HG03442 (cell line): ENCODE data around the gene RPUSD4.

Experiments
- ATAC-seq: cut with Tn5 transposase; IDR thresholded peaks from one replicate; pipeline ENCODE4 v1.9.1; 2021; ENCODE audit warnings: mild to moderate bottlenecking, moderate library complexity; ENCODE audit not compliant: unreplicated experiment

The RPUSD4 gene

GRCh38 chr11:126214441-126214840 is 3.0 kb upstream of the RPUSD4 start:
- ATAC-seq: no peak

- ATAC-seq: no peak
Observed at GRCh38 chr11:126212089-126212660, 725 bp upstream of the RPUSD4 start.

GRCh38 chr11:126210871-126211235 is 597 bp downstream of the RPUSD4 start:
- no peak for ATAC-seq

DNA sequence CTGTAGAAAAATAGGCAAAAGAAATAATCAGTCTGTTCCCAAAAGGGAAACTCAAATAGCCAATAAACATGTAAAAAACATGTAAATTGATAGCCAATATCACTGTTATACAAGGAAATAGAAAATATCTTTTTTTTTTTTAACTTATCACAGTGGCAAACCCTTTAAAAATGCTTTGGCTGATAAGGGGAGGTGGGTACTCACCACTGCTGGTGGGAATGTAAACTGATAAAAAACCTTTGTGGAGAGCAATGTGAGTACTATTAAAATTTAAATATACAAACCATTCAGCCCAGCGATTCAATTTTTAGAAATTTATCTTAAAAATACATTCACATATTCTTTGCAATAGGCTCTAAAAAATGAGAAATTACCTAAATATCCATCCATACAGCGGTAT is 3.6 kb downstream of the RPUSD4 start:
- ATAC-seq: no peak

GRCh38 chr11:126205359-126205758 is 6.1 kb downstream of the RPUSD4 start:
- ATAC-seq: no peak

GRCh38 chr11:126202646-126203359 is 8.6 kb downstream of the RPUSD4 start:
- ATAC-seq: no peak

DNA sequence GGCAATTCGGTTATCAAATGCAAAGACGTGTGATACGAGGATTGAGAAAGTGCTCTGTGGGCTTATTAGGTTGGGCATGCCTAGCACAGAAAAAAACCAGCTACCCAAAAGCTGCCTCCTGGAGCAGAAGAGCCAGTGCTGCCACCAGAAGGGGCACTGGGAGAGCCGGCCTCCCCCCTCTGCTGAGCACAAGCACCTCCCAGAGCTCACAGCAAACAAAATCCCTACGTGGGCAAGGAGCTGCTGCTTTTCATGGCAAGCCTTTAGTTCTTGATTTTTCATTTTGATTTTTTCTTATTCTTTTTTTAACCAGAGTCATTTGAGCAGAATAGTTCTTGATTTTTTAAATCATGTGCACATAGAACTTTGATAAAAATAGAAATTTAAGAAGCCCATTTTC is 12.8 kb downstream of the RPUSD4 start:
- ATAC-seq: no peak

DNA sequence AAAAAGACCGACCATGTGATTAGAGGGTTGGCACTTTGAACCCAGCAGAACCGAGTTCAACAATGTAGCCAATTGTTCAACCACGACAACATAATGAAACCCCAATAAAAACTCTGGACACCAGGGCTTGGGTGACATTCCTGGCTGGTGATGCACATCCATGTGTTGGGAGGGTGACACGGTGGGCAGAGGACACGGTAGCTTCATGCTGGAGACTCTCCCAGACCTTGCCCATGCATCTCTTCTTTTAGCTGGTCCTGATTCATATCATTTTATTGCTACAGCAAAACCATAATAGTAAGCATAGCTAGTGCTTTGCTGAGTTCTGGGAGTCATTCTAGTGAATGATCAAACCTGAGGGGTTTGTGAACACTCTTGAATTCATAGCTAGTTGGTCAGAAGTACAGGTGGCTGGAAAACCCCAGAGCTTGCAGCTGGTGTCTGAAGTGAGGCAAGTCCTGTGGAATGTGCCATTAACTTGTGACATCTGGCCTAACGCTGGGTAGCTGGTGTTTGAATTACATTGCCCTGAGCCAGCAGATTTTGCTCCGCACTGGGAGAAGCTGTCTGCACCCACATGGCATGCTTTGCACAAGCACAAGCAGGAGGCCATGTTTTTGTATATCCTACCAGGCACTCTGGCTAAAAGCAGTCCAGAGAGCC is 14.0 kb downstream of the RPUSD4 start:
- no peak for ATAC-seq

DNA sequence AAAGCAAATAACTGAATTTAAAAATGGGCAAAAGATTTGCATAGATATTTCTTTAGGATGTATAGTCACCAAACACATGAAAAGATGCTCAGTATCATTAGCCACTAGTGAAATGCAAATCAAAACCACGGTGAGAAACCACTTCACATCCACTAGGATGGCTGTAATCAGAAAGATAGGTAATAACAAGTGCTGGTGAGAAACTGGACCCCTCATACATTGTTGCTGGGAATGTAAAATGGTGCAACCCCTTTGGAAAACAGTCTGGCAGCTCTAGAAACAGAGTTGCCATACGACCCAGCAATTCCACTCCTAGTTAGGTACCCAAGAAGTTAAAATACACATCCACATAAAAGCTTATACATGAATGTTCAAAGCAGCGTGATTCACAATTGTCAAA is 16.3 kb downstream of the RPUSD4 start:
- ATAC-seq: no peak

DNA sequence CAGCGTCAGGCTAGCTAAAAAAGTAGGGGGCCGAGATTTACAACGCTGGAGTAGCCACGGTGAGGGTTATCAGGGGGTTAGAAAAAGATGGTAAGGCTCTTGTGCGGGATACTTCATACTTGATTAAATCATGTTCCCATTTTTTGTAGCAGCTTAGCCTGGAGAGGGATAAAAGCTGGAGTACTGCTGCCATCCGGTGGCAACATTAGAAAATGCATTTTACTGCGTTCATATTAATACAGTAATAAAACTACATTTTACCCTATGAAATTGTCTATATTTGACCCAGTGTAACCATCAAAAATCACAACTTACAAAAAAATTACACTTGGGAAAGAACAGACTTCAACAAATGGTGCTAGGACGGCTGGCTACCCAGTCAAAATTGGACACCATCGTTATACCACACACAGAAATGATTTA is 17.3 kb downstream of the RPUSD4 start:
- no peak for ATAC-seq

DNA sequence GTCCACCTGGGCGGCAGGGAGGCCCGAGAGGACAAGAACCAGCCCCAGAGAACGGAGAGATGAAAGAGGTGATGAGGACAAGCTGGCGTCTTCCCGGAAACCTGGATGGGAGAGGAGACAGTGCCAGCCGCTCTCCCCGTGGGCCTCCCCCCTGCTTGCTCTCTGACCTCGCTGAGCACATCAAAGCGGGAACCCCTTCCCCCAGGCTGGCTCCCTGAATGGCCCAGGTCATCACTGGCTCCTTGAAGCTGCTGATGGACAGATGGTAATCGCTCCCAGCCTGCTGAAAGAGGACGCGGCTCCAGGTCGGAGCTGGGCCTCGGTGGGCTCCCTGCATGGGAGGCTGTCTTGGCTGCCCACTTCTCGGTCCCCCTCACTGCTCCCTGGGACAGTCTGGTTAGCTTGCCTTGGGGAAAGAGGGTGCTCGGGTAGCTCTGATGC is 18.4 kb downstream of the RPUSD4 start:
- ATAC-seq: no peak

- no peak for ATAC-seq
Observed at GRCh38 chr11:126192361-126192760, 19.1 kb downstream of the RPUSD4 start.

- ATAC-seq: no peak
Observed at GRCh38 chr11:126191379-126192073, 19.9 kb downstream of the RPUSD4 start.

- ATAC-seq: no peak
Observed at GRCh38 chr11:126190792-126191191, 20.7 kb downstream of the RPUSD4 start.

DNA sequence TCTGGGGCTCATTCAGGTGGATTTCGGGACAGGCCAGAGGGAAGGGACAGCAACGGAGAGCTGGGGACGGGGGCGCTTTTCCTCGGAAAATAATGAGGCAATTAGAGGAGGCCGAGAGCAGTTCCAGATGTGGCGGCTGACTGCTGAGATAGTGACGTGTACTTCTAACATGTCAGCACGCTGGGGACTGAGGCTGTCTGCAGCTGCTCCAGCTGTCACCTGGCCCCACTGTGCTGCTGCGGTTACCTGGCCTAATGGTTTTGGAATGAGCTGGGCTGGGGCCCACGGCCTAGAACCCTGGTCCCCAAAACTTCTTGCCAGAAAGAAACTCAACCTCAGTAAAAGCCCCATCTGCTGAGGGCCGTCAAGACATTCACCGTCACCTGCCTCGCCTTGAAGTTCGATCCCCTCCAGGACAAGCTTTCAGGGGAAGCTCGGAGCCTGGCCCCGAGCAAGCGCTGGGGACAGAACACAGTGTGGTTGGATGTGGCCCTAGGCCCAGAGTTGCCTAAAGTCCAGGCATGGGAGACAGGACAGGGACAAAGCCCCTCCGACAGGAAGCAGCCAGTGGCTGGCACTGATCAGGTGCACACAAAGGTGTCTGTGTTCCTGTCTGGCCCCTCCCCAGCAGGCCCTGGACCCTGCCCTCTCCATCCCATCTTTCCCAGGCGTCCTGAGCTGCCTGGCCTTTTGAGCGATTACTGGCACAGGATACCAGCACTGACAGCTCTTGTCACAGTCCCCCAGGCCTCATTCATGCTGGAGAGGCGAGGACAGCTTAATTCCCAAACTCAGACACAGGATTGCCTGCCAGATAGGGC is 22.1 kb downstream of the RPUSD4 start:
- ATAC-seq: peak; percentile 81

DNA sequence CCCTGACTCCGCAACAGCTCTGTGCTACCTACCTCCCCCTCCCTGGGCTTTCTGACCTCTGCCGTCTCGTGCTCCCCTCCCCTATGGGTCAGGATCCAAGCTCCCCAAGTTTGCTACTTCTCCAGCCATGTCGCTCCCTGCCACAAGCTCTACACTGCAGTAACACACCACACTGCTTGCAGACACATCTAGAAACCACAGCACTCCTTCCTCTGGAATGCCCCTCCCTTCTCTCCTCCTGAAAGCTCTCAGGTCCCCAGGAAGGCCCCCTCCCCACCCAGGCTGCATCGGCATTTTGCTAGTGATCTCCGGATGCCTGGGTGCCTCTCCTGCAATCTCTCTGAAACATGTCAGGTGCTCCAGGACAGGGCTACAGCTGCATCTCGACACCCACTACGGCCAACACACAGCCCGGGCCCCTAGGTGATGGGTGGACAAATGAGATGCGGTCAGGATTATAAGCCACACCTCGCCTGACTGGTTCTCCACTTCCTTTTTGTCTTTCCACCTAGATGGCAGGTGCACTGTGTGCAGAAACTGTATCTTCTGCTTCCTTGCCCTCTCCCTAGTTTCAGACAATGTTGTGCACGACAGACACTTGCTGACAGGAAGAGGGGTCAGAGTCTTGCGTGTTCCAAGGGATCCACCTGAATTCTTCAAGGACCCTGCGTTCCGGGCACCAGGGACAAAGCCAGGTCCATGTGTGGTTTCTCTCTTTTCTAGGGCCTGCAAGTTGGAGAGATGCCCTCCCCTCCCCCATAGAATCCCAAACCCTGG is 22.9 kb downstream of the RPUSD4 start:
- peak; percentile 69 for ATAC-seq

DNA sequence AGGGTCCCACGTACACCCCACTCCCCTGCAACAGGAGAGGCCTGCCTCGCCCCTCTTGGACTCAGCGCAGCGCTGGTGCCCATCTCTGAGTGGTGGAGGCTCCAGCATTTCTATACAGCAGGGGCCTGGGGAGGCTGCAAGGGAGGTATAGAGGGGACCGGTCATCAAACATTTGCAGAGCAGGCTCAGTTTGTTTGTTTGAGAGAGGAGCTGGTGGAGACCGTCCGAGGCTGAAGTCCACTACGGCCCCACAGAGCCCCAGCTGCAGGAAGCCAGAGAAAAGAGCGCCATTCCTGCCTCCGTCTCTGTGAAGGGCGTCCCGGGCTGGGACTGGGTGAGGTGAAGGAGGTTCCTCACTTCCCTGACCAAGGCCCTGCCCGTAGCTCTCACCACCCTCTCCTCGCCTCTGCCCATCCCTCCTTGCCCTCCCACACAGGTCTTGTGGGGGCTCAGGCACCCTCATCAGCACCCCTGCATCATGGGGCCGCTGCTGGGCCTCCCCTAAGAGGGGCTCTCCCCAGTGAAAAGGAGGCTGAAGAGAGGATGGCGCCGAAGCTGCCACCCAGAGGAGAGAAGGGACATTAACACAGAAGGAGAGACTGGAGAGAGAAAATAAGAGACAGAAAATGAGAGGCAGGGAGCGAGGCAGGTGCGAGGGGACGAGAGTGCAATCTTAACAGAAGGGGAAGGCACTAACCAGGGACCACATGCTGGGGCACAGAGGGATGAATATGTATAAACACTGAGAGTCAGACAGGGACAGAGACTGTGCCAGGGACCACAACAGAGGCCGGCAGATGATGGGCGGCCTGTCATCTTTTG is 24.5 kb downstream of the RPUSD4 start:
- ATAC-seq: no peak

DNA sequence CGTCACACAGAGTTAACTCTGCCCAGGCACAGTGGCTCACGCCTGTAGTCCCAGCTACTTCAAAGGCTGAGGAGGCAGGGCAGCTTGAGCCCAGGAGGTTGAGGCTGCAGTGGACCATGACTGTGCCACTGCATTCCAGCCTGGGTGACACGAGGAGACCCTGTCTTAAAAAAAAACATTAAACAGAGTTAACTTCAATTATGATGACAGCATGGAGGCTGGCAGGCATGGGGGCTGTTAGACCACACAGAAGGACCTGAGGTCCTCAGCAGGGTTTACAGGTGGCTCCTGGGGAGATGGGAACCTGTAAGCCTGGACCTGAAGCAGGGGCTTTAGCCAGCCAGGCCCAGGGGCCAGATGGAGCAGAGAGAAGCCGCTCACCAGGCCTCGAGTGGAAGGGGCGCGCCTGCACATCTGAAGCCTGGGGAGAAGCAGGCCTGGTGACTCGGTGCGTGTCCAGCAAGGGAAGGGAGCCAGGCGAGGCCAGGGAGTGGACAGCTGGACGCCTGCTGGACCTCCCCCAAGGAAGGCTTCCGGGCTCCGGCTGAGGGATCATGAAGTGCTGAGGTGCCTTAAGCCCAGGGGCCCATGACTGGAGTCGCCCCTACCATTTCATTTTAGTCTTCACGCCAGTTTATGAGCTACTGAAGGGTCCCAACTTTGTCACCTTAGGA is 25.3 kb downstream of the RPUSD4 start:
- ATAC-seq: no peak
